ENCODE results near the gene CRACR2B. TPM values are rescaled to one million over a fixed set of nuclear protein-coding genes. Genes with fewer than 3 reads are reported as not detected.

Gene CRACR2B
- total RNA-seq, 1 experiment from 2014 or later, result 17.5 TPM

DNA sequence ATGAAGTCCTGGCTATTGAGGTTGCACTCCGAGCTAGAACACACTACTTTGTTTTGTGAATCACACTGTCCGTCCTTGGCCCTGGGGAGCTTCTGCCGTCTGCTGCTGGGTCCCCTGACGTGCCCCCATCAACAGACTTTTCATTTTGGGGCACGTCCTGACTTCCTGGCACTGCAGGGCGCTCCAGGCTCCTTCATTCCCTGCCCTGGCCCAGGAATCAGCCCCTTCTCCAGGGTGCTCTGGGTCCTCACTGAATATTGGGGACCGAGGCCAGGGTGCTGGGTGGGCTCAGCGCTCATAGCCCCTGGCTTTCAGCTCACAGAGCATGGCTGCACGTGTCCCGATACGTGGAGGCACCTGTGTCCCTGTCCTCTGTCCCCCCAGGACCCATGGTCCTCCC is 37.2 kb downstream of the CRACR2B start:
- Histone ChIP-seq H3K4me3 (no peak overlapping the region), H3K79me2 (ENCODE audit: low read depth) (no peaks in the 10 kb centered on the region), H3K27ac (no peak overlapping the region), H3K9me2 (ENCODE audit: insufficient read depth) (no peaks in the 10 kb centered on the region), H3K27me3 (ENCODE audit: insufficient read depth, low read depth) (no peaks in the 10 kb centered on the region), H4K20me1 (ENCODE audit: insufficient read depth) (no peaks in the 10 kb centered on the region; the same call in 1 of the 2 replicates), H3K4me2 (no peak overlapping the region), H3F3A (ENCODE audit: insufficient read depth, low read depth) (no peaks in the 10 kb centered on the region), H3K36me3 (ENCODE audit: low read depth) (no peaks in the 10 kb centered on the region), H3K4me1 (replicated peaks; ENCODE audit: insufficient read depth) (no peaks in the 10 kb centered on the region), H2AFZ (no peak overlapping the region), H3K9me3 (ENCODE audit: insufficient read depth, low read depth) (no peaks in the 10 kb centered on the region)
- ChIA-PET CTCF (no interaction called here), POLR2A (ENCODE audit: unreplicated experiment) (no interaction called here)
- BruUV-seq (replicated peaks), result no TSS peak
- intact Hi-C loops (cut with micrococcal nuclease; ENCODE audit: unreplicated experiment), result no loop called here
- DNase-seq, result no peak
- TF ChIP-seq EZH2 (IDR thresholded peaks at IDR 0.05; ENCODE audit: low read depth), result no peak
- TF ChIP-seq, protein P1, sequence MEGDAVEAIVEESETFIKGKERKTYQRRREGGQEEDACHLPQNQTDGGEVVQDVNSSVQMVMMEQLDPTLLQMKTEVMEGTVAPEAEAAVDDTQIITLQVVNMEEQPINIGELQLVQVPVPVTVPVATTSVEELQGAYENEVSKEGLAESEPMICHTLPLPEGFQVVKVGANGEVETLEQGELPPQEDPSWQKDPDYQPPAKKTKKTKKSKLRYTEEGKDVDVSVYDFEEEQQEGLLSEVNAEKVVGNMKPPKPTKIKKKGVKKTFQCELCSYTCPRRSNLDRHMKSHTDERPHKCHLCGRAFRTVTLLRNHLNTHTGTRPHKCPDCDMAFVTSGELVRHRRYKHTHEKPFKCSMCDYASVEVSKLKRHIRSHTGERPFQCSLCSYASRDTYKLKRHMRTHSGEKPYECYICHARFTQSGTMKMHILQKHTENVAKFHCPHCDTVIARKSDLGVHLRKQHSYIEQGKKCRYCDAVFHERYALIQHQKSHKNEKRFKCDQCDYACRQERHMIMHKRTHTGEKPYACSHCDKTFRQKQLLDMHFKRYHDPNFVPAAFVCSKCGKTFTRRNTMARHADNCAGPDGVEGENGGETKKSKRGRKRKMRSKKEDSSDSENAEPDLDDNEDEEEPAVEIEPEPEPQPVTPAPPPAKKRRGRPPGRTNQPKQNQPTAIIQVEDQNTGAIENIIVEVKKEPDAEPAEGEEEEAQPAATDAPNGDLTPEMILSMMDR (conservative IDR thresholded peaks at IDR 0.05), result no peak

DNA sequence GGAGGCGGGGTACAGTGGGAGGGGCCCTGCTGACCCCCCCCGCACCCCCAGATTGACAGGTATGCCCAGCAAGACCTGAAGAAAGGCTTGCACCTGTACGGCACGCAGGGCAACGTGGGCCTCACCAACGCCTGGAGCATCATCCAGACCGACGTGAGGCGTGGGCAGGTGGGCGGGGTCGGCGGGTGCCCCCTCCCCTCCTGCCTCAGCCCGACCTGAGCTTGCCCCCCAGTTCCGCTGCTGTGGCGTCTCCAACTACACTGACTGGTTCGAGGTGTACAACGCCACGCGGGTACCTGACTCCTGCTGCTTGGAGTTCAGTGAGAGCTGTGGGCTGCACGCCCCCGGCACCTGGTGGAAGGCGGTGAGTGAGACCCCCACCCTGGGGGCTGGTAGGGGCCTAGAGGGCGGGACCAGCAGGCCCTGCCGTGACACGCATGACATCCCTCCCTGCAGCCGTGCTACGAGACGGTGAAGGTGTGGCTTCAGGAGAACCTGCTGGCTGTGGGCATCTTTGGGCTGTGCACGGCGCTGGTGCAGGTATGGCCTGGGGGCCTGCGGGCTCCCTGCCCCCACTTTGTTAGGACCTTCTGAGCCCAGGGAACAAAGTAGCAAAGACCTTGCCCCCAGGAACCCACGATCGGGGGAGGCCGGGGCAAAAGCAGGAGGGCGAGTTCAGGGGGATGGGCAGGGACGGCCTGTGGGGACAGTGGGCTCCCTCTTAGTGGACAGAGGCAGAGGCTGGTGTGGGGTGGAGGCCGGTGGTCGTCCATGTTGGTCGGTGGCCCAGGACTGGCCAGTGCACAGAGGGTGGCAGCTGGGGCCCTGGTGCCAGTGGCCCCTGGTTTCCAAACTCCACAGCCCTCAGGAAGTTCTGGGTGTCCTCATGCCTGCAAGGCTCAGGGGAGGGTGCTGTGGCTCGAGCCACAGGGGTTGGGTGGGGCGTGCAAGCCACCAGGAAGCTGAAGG is 38.0 kb downstream of the CRACR2B start:
- H3K9me3 ChIP-seq (ENCODE audit: insufficient read depth, low read depth), result no peaks in the 10 kb centered on the region
- TF ChIP-seq EZH2 (IDR thresholded peaks at IDR 0.05; ENCODE audit: low read depth), result no peak
- TF ChIP-seq, protein P1 (conservative IDR thresholded peaks at IDR 0.05), result no peak
- intact Hi-C loops (cut with micrococcal nuclease; ENCODE audit: unreplicated experiment), result no loop called here
- no peaks in the 10 kb centered on the region for H3K27me3 ChIP-seq (ENCODE audit: insufficient read depth, low read depth)
- no peak for DNase-seq
- H3K36me3 ChIP-seq (ENCODE audit: low read depth), result no peaks in the 10 kb centered on the region
- H3K4me1 ChIP-seq (replicated peaks; ENCODE audit: insufficient read depth), result no peaks in the 10 kb centered on the region
- H3F3A ChIP-seq (ENCODE audit: insufficient read depth, low read depth), result no peaks in the 10 kb centered on the region
- H3K79me2 ChIP-seq (ENCODE audit: low read depth), result no peaks in the 10 kb centered on the region
- no peak overlapping the region for H3K4me2 ChIP-seq
- H3K4me3 ChIP-seq, result no peak overlapping the region
- no TSS peak for BruUV-seq (replicated peaks)
- H3K27ac ChIP-seq, result no peak overlapping the region
- no peak overlapping the region for H2AFZ ChIP-seq
- H3K9me2 ChIP-seq (ENCODE audit: insufficient read depth), result no peaks in the 10 kb centered on the region
- ChIA-PET POLR2A (ENCODE audit: unreplicated experiment) (interaction anchor here (0.6 kb wide), 1 partner anchor 90 kb away, joined by 27 read pairs; no protein-coding TSS in a partner anchor), CTCF (no interaction called here)
- no peaks in the 10 kb centered on the region; the same call in 1 of the 2 replicates for H4K20me1 ChIP-seq (ENCODE audit: insufficient read depth)

DNA sequence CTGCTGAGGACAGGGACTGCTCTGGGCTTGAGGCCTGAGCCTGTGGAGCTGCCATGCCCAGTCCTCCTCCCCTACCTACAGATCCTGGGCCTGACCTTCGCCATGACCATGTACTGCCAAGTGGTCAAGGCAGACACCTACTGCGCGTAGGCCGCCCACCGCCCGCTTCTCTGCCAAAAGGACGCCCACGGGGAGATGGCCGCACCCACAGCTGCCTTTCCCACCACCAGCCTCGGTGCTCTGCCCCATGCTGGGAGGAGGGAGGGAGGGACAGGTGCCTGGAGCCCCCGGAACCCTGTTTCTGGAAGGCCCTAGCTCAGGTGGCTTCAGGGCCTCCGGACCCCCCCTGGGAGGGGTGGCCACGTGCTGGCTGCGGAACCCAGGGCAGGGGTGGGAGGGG is 38.8 kb downstream of the CRACR2B start:
- H3K4me3 ChIP-seq, result no peak overlapping the region
- H3K36me3 ChIP-seq (ENCODE audit: low read depth), result no peaks in the 10 kb centered on the region
- H3K79me2 ChIP-seq (ENCODE audit: low read depth), result no peaks in the 10 kb centered on the region
- H3K9me2 ChIP-seq (ENCODE audit: insufficient read depth), result no peaks in the 10 kb centered on the region
- ChIA-PET CTCF (no interaction called here), POLR2A (ENCODE audit: unreplicated experiment) (interaction anchor here (0.6 kb wide), 1 partner anchor 91 kb away, joined by 27 read pairs; no protein-coding TSS in a partner anchor)
- BruUV-seq (replicated peaks), result no TSS peak
- no peaks in the 10 kb centered on the region; the same call in 1 of the 2 replicates for H4K20me1 ChIP-seq (ENCODE audit: insufficient read depth)
- TF ChIP-seq, protein P1 (conservative IDR thresholded peaks at IDR 0.05), result no peak
- TF ChIP-seq EZH2 (IDR thresholded peaks at IDR 0.05; ENCODE audit: low read depth), result no peak
- no peaks in the 10 kb centered on the region for H3K27me3 ChIP-seq (ENCODE audit: insufficient read depth, low read depth)
- intact Hi-C loops (cut with micrococcal nuclease; ENCODE audit: unreplicated experiment), result no loop called here
- no peaks in the 10 kb centered on the region for H3K9me3 ChIP-seq (ENCODE audit: insufficient read depth, low read depth)
- H3F3A ChIP-seq (ENCODE audit: insufficient read depth, low read depth), result no peaks in the 10 kb centered on the region
- H3K27ac ChIP-seq, result no peak overlapping the region
- no peak overlapping the region for H2AFZ ChIP-seq
- H3K4me2 ChIP-seq, result no peak overlapping the region
- H3K4me1 ChIP-seq (replicated peaks; ENCODE audit: insufficient read depth), result no peaks in the 10 kb centered on the region
- no peak for DNase-seq
